K562 (cell line): ENCODE results near the gene CRCP. TPM values are rescaled to one million over a fixed set of nuclear protein-coding genes. Genes with fewer than 3 reads are reported as not detected.
A peak's percentile ranks its signal among the peaks of the same experiment; 100 is the strongest.

ENCODE experiments used
- ATAC-seq: fragments of 200-7000 bp; cut with Tn5 transposase; 3 replicates; pipeline ENCODE4 v1.9.1; 2020; ENCODE audit warnings: moderate library complexity
- BruUV-seq: library from RNA; stranded (reverse); fragments of 400-500 nt; replicated peaks from 2 replicates; lab custom pipeline; 2021; lab: Mats Ljungman, UMichigan
- CTCF ChIA-PET: fragments of 300-600 bp; formaldehyde crosslinking; extraction: SDS; loops from one replicate; lab custom pipeline; 2021; ENCODE audit warnings: low intra/inter-chr PET ratio; lab: Yijun Ruan, JAX
- POLR2A ChIA-PET: fragments of 300-600, 350-650 bp; sonication (Branson Sonifier 250); formaldehyde crosslinking; extraction: SDS; loops from one replicate; lab custom pipeline; 2021; ENCODE audit warnings: antibody characterized with exemption, inconsistent platforms; lab: Yijun Ruan, JAX
- DNase-seq, 4 experiments: peaks; one replicate each; pipeline versions ENCODE4 v3.0.0 to v3.0.0-alpha.2; 2011 to 2018; ENCODE audit warnings: low spot score in 3 of 4, mixed read lengths in 3 of 4; ENCODE audit errors: extremely low read depth in 1 of 4
- FAIRE-seq: peaks from 2 replicates; lab custom pipeline; 2011; peaks lifted over from hg19 to GRCh38; lab: Jason Lieb, UNC
- H2AFZ ChIP-seq: 2 replicates; pipeline ENCODE4 v1.6.0; 2011; ENCODE audit warnings: low read depth, low read length, control low read depth, inconsistent platforms
- H3K27ac ChIP-seq: fragments of 200-600 bp; 3 replicates; pipeline ENCODE4 v1.8.0; 2011; ENCODE audit warnings: low read depth, mild to moderate bottlenecking, control low read depth, inconsistent platforms, low read length, moderate library complexity, mixed read lengths; ENCODE audit errors: extremely low read depth
- H3K27me3 ChIP-seq, 2 experiments: fragments of 300-600 bp in 1 of 2; 2 replicates in 1 of 2; 3 replicates in 1 of 2; pipeline versions ENCODE4 v1.6.0 to v1.8.0; 2011; ENCODE audit warnings: inconsistent platforms in 2 of 2, low read length in 2 of 2, mild to moderate bottlenecking in 1 of 2, mixed read lengths in 1 of 2, moderate library complexity in 1 of 2; ENCODE audit not compliant: control insufficient read depth in 2 of 2, insufficient read depth in 2 of 2
- H3K36me3 ChIP-seq: fragments of 300-600 bp; 3 replicates; pipeline ENCODE4 v1.8.0; 2011; ENCODE audit warnings: mild to moderate bottlenecking, low read length, inconsistent platforms; ENCODE audit not compliant: control insufficient read depth, insufficient read depth
- H3K4me1 ChIP-seq, 2 experiments: fragments of 200-600 bp in 1 of 2; replicated peaks in 1 of 2; 2 replicates in 1 of 2; 3 replicates in 1 of 2; pipeline versions ENCODE4 v1.5.1 to v1.8.0; 2011; ENCODE audit warnings: inconsistent platforms in 2 of 2, low read length in 2 of 2, mild to moderate bottlenecking in 1 of 2, mixed read lengths in 1 of 2, moderate library complexity in 1 of 2; ENCODE audit not compliant: control insufficient read depth in 2 of 2, insufficient read depth in 2 of 2
- H3K4me2 ChIP-seq: 2 replicates; pipeline ENCODE4 v1.6.1; 2011; ENCODE audit warnings: low read length, control low read depth, inconsistent platforms, mixed read lengths; ENCODE audit not compliant: insufficient read depth
- H3K4me3 ChIP-seq: fragments of 200-600 bp; sonication (generic), shearing (Covaris generic); 2 replicates; pipeline ENCODE4 v1.5.1; 2016; ENCODE audit warnings: control low read depth, inconsistent platforms
- H3K79me2 ChIP-seq: fragments of 200-600 bp; 3 replicates; pipeline ENCODE4 v1.8.0; 2011; ENCODE audit warnings: low read length, inconsistent platforms; ENCODE audit not compliant: control insufficient read depth, insufficient read depth
- H3K9ac ChIP-seq, 2 experiments: 2 replicates each; pipeline versions ENCODE4 v1.6.0 to v1.6.1; 2011; ENCODE audit warnings: low read depth in 2 of 2, low read length in 2 of 2, control low read depth in 1 of 2, inconsistent platforms in 1 of 2, mild to moderate bottlenecking in 1 of 2, mixed read lengths in 1 of 2; ENCODE audit not compliant: insufficient read depth in 1 of 2
- H3K9me1 ChIP-seq: one replicate; pipeline ENCODE4 v1.6.0; 2011; ENCODE audit warnings: inconsistent platforms, mild to moderate bottlenecking, low read length, moderate library complexity; ENCODE audit not compliant: control insufficient read depth, insufficient read depth
- H3K9me3 ChIP-seq: replicated peaks from 2 replicates; pipeline ENCODE4 v1.5.1; 2011; ENCODE audit warnings: low read depth, low read length, inconsistent platforms; ENCODE audit not compliant: control insufficient read depth, insufficient read depth
- H4K20me1 ChIP-seq: replicated peaks from 2 replicates; pipeline ENCODE4 v1.6.1; 2011; ENCODE audit warnings: low read length, inconsistent platforms, mixed read lengths; ENCODE audit not compliant: control insufficient read depth, insufficient read depth
- KDM2B ChIP-seq: fragments of 250-450 bp; sonication (Bioruptor Pico); IDR thresholded peaks from 2 replicates; pipeline ENCODE4 v1.8.0; 2021; ENCODE audit warnings: mild to moderate bottlenecking, moderate library complexity
- MAZ ChIP-seq, 2 experiments: fragments of 450-650 bp in 1 of 2; sonication (generic) in 1 of 2; formaldehyde crosslinking; IDR thresholded peaks in 1 of 2; conservative IDR thresholded peaks in 1 of 2; 2 replicates each; pipeline versions ENCODE4 v1.4.0 to v1.5.0; 2020; ENCODE audit warnings: mild to moderate bottlenecking in 1 of 2, missing genetic modification reagents in 1 of 2
- TAF1 ChIP-seq: IDR thresholded peaks from 2 replicates; pipeline ENCODE4 v1.6.1; 2011; ENCODE audit warnings: mild to moderate bottlenecking, low read length, moderate library complexity; ENCODE audit not compliant: insufficient read depth, control insufficient read depth, severe bottlenecking; ENCODE audit errors: extremely low read depth
- WGBS: fragments of 100-300 bp; shearing (Covaris generic); methylation state at CpG from one replicate; pipeline ENCODE4 v1.1.6; 2016; ENCODE audit warnings: low coverage, mixed read lengths; ENCODE audit not compliant: insufficient coverage; ENCODE audit errors: missing lambda C conversion rate; 5-methylcytosine and 5-hydroxymethylcytosine counted together
- in situ Hi-C: fragments of 300-500 bp; cut with MboI; formaldehyde crosslinking; loops from 4 replicates; pipeline ENCODE4 v1.15.0; 2018; ENCODE audit warnings: inconsistent platforms, mixed read lengths
- intact Hi-C: fragments of 100-400 bp; cut with micrococcal nuclease; formaldehyde crosslinking; loops from 2 replicates; pipeline ENCODE4 v1.14.2; 2022
- polyA plus RNA-seq, 8 experiments: library from polyadenylated mRNA; depleted of rRNA in 4 of 8; stranded (reverse) in 5 of 8; unstranded in 3 of 8; fragments of >200 nt; fragmentation: Nextera tagmentation in 2 of 8; fragmentation: Illumina TruSeq in 1 of 8; extraction: Ambion mirVana in 2 of 8; extraction: Trizol in 1 of 8; gene quantifications; 2 replicates each; pipeline versions ENCODE4 v1.2.1 to v1.2.3, GENCODE V29; 2011 to 2014; ENCODE audit warnings: inconsistent platforms in 1 of 8, missing spikeins in 1 of 8
- total RNA-seq, 7 experiments: library from RNA; depleted of rRNA in 6 of 7; stranded (reverse); fragments of >200 nt in 6 of 7; fragmentation: Illumina TruSeq in 2 of 7; extraction: Trizol in 2 of 7; gene quantifications; 2 replicates each; pipeline versions ENCODE4 v1.2.1 to v1.2.3, GENCODE V29; 2011 to 2021; ENCODE audit warnings: low replicate concordance in 1 of 7
- TF ChIP-seq, protein P1 (sequence below), 2 experiments: fragments of 450-650 bp in 1 of 2; sonication (generic) in 1 of 2; formaldehyde crosslinking in 1 of 2; IDR thresholded peaks; 2 replicates each; pipeline versions ENCODE4 v1.7.1 to v1.9.0; 2016 to 2022; ENCODE audit warnings: inconsistent platforms in 1 of 2, mild to moderate bottlenecking in 1 of 2, missing genetic modification reagents in 1 of 2
- TF ChIP-seq, protein P2 (sequence below): fragments of 250-450 bp; sonication (Bioruptor Pico); IDR thresholded peaks from 2 replicates; pipeline ENCODE4 v1.8.0; 2021; ENCODE audit warnings: moderate library complexity, mild to moderate bottlenecking, inconsistent platforms
- TF ChIP-seq, protein P3 (sequence below): IDR thresholded peaks from 2 replicates; pipeline ENCODE4 v1.6.1; 2016; ENCODE audit warnings: missing genetic modification characterization, missing compliant biosample characterization

The CRCP gene
- total and polyA plus RNA-seq, 9 of the 15 experiments (the other 6 are each of a cell fraction or from before 2014, with no cell fraction given): 22.1 to 58.3 (median 43.4) TPM

DNA sequence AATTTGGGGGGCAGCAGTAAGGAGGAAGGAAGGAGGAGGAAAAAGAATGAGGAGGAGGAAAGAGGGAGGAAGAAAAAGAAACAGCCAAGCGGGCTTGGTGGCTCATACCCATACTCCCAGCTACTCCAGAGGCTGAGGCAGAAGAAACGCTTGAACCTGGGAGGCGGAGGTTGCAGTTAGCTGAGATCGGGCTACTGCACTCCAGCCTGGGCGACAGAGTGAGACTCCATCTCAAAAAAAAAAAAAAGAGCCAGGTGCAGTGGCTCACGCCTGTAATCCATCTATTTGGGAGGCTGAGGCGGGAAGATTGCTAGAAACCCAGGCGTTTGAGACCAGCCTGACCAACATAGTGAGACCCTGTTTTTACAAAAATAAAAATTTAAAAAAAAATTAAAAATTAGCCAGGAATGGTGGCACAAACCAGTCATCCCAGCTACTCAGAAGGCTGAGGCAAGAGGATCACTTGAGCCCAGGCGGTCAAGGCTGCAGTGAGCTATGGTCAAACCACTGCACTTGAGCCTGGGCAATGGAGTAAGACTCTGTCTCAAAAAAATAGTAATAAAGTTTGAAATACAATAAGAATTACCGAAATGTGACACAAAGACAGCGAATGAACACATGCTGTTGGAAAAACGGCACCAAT lies 14.1 kb upstream of the CRCP start:
- FAIRE-seq (no peak), DNase-seq (no peak), ATAC-seq (peak; percentile 44)
- peak overlapping the region; percentile 54 to 86; a peak in 3 of 4 replicates for H3K9ac ChIP-seq
- no peaks in the 10 kb centered on the region for H4K20me1 ChIP-seq
- ChIA-PET CTCF (no interaction called here), POLR2A (interaction anchor here (0.7 to 1.0 kb wide), 2 partner anchors 8 to 20 kb away, joined by 3 read pairs; no protein-coding TSS in a partner anchor)
- H2AFZ ChIP-seq: peak overlapping the region; percentile 81
- BruUV-seq: no TSS peak
- H3K79me2 ChIP-seq: no peaks in the 10 kb centered on the region; the same call in 2 of the 3 replicates
- no peaks in the 10 kb centered on the region for H3K9me3 ChIP-seq
- in situ Hi-C loops: no loop called here
- H3K4me3 ChIP-seq: peak overlapping the region; percentile 39
- H3K4me1 ChIP-seq: peaks cover 14 to 16% of the 10 kb centered on the region in 2 experiments; a peak in 4 of 5 replicates
- no peaks in the 10 kb centered on the region; the same call in 2 of the 3 replicates for H3K36me3 ChIP-seq
- H3K4me2 ChIP-seq: peak overlapping the region; percentile 82
- intact Hi-C loops: no loop called here
- 40% methylated on average over 11 of the region's 12 CpGs for WGBS
- H3K27me3 ChIP-seq: no peaks in the 10 kb centered on the region
- H3K27ac ChIP-seq: peak overlapping the region; percentile 72
- H3K9me1 ChIP-seq: no peaks in the 10 kb centered on the region
- TF ChIP-seq, protein P1, sequence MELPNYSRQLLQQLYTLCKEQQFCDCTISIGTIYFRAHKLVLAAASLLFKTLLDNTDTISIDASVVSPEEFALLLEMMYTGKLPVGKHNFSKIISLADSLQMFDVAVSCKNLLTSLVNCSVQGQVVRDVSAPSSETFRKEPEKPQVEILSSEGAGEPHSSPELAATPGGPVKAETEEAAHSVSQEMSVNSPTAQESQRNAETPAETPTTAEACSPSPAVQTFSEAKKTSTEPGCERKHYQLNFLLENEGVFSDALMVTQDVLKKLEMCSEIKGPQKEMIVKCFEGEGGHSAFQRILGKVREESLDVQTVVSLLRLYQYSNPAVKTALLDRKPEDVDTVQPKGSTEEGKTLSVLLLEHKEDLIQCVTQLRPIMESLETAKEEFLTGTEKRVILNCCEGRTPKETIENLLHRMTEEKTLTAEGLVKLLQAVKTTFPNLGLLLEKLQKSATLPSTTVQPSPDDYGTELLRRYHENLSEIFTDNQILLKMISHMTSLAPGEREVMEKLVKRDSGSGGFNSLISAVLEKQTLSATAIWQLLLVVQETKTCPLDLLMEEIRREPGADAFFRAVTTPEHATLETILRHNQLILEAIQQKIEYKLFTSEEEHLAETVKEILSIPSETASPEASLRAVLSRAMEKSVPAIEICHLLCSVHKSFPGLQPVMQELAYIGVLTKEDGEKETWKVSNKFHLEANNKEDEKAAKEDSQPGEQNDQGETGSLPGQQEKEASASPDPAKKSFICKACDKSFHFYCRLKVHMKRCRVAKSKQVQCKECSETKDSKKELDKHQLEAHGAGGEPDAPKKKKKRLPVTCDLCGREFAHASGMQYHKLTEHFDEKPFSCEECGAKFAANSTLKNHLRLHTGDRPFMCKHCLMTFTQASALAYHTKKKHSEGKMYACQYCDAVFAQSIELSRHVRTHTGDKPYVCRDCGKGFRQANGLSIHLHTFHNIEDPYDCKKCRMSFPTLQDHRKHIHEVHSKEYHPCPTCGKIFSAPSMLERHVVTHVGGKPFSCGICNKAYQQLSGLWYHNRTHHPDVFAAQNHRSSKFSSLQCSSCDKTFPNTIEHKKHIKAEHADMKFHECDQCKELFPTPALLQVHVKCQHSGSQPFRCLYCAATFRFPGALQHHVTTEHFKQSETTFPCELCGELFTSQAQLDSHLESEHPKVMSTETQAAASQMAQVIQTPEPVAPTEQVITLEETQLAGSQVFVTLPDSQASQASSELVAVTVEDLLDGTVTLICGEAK (IDR thresholded peaks at IDR 0.05): peak; percentile 70
- TF ChIP-seq, protein P1 (CRISPR knock-in tag; IDR thresholded peaks at IDR 0.05): no peak
- TF ChIP-seq KDM2B (CRISPR knock-in tag) (no peak), TAF1 (peak; percentile 4), MAZ (CRISPR knock-in tag; conservative IDR thresholded peaks at IDR 0.05 in 1 of 2, IDR thresholded peaks at IDR 0.05 in 1 of 2) (0 out of 4 replicates have a peak, but pooled peaks of 1 of the 2 experiments have one; percentile 29)
- TF ChIP-seq, protein P2, sequence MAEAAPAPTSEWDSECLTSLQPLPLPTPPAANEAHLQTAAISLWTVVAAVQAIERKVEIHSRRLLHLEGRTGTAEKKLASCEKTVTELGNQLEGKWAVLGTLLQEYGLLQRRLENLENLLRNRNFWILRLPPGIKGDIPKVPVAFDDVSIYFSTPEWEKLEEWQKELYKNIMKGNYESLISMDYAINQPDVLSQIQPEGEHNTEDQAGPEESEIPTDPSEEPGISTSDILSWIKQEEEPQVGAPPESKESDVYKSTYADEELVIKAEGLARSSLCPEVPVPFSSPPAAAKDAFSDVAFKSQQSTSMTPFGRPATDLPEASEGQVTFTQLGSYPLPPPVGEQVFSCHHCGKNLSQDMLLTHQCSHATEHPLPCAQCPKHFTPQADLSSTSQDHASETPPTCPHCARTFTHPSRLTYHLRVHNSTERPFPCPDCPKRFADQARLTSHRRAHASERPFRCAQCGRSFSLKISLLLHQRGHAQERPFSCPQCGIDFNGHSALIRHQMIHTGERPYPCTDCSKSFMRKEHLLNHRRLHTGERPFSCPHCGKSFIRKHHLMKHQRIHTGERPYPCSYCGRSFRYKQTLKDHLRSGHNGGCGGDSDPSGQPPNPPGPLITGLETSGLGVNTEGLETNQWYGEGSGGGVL (CRISPR knock-in tag): no peak
- TF ChIP-seq, protein P3, sequence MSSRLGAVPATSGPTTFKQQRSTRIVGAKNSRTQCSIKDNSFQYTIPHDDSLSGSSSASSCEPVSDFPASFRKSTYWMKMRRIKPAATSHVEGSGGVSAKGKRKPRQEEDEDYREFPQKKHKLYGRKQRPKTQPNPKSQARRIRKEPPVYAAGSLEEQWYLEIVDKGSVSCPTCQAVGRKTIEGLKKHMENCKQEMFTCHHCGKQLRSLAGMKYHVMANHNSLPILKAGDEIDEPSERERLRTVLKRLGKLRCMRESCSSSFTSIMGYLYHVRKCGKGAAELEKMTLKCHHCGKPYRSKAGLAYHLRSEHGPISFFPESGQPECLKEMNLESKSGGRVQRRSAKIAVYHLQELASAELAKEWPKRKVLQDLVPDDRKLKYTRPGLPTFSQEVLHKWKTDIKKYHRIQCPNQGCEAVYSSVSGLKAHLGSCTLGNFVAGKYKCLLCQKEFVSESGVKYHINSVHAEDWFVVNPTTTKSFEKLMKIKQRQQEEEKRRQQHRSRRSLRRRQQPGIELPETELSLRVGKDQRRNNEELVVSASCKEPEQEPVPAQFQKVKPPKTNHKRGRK (tag): peak; percentile 67
